ENCODE data around the gene DCST1. TPM values are rescaled to one million over a fixed set of nuclear protein-coding genes. Genes with fewer than 3 reads are reported as not detected.
A peak's percentile ranks its signal among the peaks of the same experiment; 100 is the strongest.

Gene DCST1
- polyA plus RNA-seq, 1 experiment, result not detected

- ChIA-PET CTCF (interaction anchor here (1.2 to 2.4 kb wide), 3 partner anchors 9 to 78 kb away, joined by 7 to 28 read pairs (median 16); partner anchors contain the start of gene KRTCAP2), POLR2A (no interaction called here)
- no peak for TF ChIP-seq CTCF (IDR thresholded peaks at IDR 0.05; ENCODE audit: low read depth, low read length)
Observed at GRCh38 chr1:155094622-155094948, 61.0 kb downstream of the DCST1 start.

GRCh38 chr1:155099331-155099730 is 65.7 kb downstream of the DCST1 start:
- no peak for TF ChIP-seq CTCF (IDR thresholded peaks at IDR 0.05; ENCODE audit: low read depth, low read length)
- Histone ChIP-seq H3K27ac (ENCODE audit: low read depth, low read length) (no peak overlapping the region), H3K4me3 (ENCODE audit: low read depth, low read length) (no peak overlapping the region), H3K27me3 (ENCODE audit: control insufficient read depth, insufficient read depth, low read length) (peaks cover 14% of the 10 kb centered on the region), H3K9me3 (ENCODE audit: control insufficient read depth, insufficient read depth, low read length) (no peaks in the 10 kb centered on the region)
- ChIA-PET CTCF (interaction anchor here (1.0 to 1.9 kb wide), 2 partner anchors 8 to 74 kb away, joined by 4 to 22 read pairs; partner anchors contain the start of gene KRTCAP2), POLR2A (no interaction called here)
- DNase-seq (ENCODE audit: low read depth, low spot score), result no peak

More at GRCh38 chr1:155094622-155094948, 61.0 kb downstream of the DCST1 start:
- Histone ChIP-seq H3K27ac (ENCODE audit: low read depth, low read length) (peak overlapping the region; percentile 11), H3K4me3 (ENCODE audit: low read depth, low read length) (no peak overlapping the region), H3K9me3 (ENCODE audit: control insufficient read depth, insufficient read depth, low read length) (no peaks in the 10 kb centered on the region), H3K27me3 (ENCODE audit: control insufficient read depth, insufficient read depth, low read length) (peaks cover 21% of the 10 kb centered on the region)
- DNase-seq (ENCODE audit: low read depth, low spot score), result no peak

Other genes starting within 250 kb of the DCST1 start
- 0.02 and 0.09 TPM in 2 replicates for gene KCNN3, start 163.5 kb upstream of the DCST1 start, polyA plus RNA-seq (2011; rRNA removed)
- gene PMVK, start 97.1 kb upstream of the DCST1 start, polyA plus RNA-seq (2011; rRNA removed), result 21.0 and 24.7 TPM in 2 replicates
- gene PBXIP1, start 77.7 kb upstream of the DCST1 start, polyA plus RNA-seq (2011; rRNA removed), result 72.2 and 87.1 TPM in 2 replicates
- gene PYGO2, start 72.0 kb upstream of the DCST1 start, polyA plus RNA-seq (2011; rRNA removed), result 18.1 and 19.3 TPM in 2 replicates
- gene SHC1, start 63.1 kb upstream of the DCST1 start, polyA plus RNA-seq (2011; rRNA removed), result 371 and 409 TPM in 2 replicates
- gene CKS1B, start 59.1 kb upstream of the DCST1 start, polyA plus RNA-seq (2011; rRNA removed), result 66.4 and 81.3 TPM in 2 replicates
- 21.1 and 30.2 TPM in 2 replicates for gene FLAD1, start 50.5 kb upstream of the DCST1 start, polyA plus RNA-seq (2011; rRNA removed)
- 0.21 TPM in 1 of 2 replicates, not detected in the other for gene LENEP, start 40.2 kb upstream of the DCST1 start, polyA plus RNA-seq (2011; rRNA removed)
- 8.7 and 12.7 TPM in 2 replicates for gene ZBTB7B, start 31.0 kb upstream of the DCST1 start, polyA plus RNA-seq (2011; rRNA removed)
- gene DCST2, start within 50 bp of the DCST1 start, polyA plus RNA-seq (2011; rRNA removed), result 0.07 and 0.19 TPM in 2 replicates
- 25.9 and 37.5 TPM in 2 replicates for gene ADAM15, start 17.5 kb downstream of the DCST1 start, polyA plus RNA-seq (2011; rRNA removed)
- 10.1 and 12.9 TPM in 2 replicates for gene EFNA4, start 29.9 kb downstream of the DCST1 start, polyA plus RNA-seq (2011; rRNA removed)
- 0.51 and 0.56 TPM in 2 replicates for gene EFNA3, start 45.0 kb downstream of the DCST1 start, polyA plus RNA-seq (2011; rRNA removed)
- 1.1 and 1.4 TPM in 2 replicates for gene EFNA1, start 94.1 kb downstream of the DCST1 start, polyA plus RNA-seq (2011; rRNA removed)
- 29.5 and 31.4 TPM in 2 replicates for gene SLC50A1, start 102.0 kb downstream of the DCST1 start, polyA plus RNA-seq (2011; rRNA removed)
- 16.8 and 35.6 TPM in 2 replicates for gene DPM3, start 106.7 kb downstream of the DCST1 start, polyA plus RNA-seq (2011; rRNA removed)
- 102 and 131 TPM in 2 replicates for gene KRTCAP2, start 139.5 kb downstream of the DCST1 start, polyA plus RNA-seq (2011; rRNA removed)
- gene TRIM46, start 140.0 kb downstream of the DCST1 start, polyA plus RNA-seq (2011; rRNA removed), result 2.9 and 3.8 TPM in 2 replicates
- gene THBS3, start 174.1 kb downstream of the DCST1 start, polyA plus RNA-seq (2011; rRNA removed), result 32.5 and 34.6 TPM in 2 replicates
- 44.6 and 62.3 TPM in 2 replicates for gene MTX1, start 174.9 kb downstream of the DCST1 start, polyA plus RNA-seq (2011; rRNA removed)
- gene ENTREP3, start 221.7 kb downstream of the DCST1 start, polyA plus RNA-seq (2011; rRNA removed), result 10.2 and 12.3 TPM in 2 replicates
- gene SCAMP3, start 228.5 kb downstream of the DCST1 start, polyA plus RNA-seq (2011; rRNA removed), result 104 and 115 TPM in 2 replicates
- 40.5 and 42.6 TPM in 2 replicates for gene CLK2, start 239.7 kb downstream of the DCST1 start, polyA plus RNA-seq (2011; rRNA removed)
- 1.5 and 1.7 TPM in 2 replicates for gene HCN3, start 243.6 kb downstream of the DCST1 start, polyA plus RNA-seq (2011; rRNA removed)